MCF 10A (cell line): Measurements from ENCODE around the gene DDX54. TPM values are rescaled to one million over a fixed set of nuclear protein-coding genes. Genes with fewer than 3 reads are reported as not detected.

ENCODE experiments used
- BruUV-seq: library from RNA; stranded (reverse); fragments of 400-500 nt; replicated peaks from 2 replicates; lab custom pipeline; 2021; lab: Mats Ljungman, UMichigan
- CTCF ChIA-PET: fragments of 300-600 bp; sonication (Branson Sonifier 250); formaldehyde crosslinking; extraction: SDS; loops from one replicate; lab custom pipeline; 2021; ENCODE audit warnings: antibody characterized with exemption, inconsistent platforms; lab: Yijun Ruan, JAX
- POLR2A ChIA-PET: fragments of 300-600, 350-650 bp; sonication (Branson Sonifier 250); formaldehyde crosslinking; extraction: SDS; loops from one replicate; lab custom pipeline; 2020; ENCODE audit warnings: antibody characterized with exemption, inconsistent platforms; lab: Yijun Ruan, JAX
- DNase-seq: peaks from one replicate; pipeline ENCODE4 v3.0.0-alpha.2; 2018; ENCODE audit not compliant: unreplicated experiment
- H3K27ac Mint-ChIP-seq: one replicate; pipeline ENCODE4 v1.8.0; 2022; ENCODE audit warnings: mild to moderate bottlenecking, low read depth, mixed read lengths; ENCODE audit not compliant: unreplicated experiment
- H3K27me3 Mint-ChIP-seq: one replicate; pipeline ENCODE4 v1.8.0; 2022; ENCODE audit warnings: mixed read lengths; ENCODE audit not compliant: insufficient read depth, unreplicated experiment
- H3K36me3 Mint-ChIP-seq: one replicate; pipeline ENCODE4 v1.8.0; 2022; ENCODE audit warnings: mild to moderate bottlenecking, moderate library complexity, mixed read lengths; ENCODE audit not compliant: insufficient read depth, unreplicated experiment
- H3K4me1 Mint-ChIP-seq: one replicate; pipeline ENCODE4 v1.8.0; 2022; ENCODE audit warnings: mixed read lengths; ENCODE audit not compliant: insufficient read depth, unreplicated experiment
- H3K4me3 Mint-ChIP-seq: one replicate; pipeline ENCODE4 v1.8.0; 2022; ENCODE audit warnings: mild to moderate bottlenecking, moderate library complexity, mixed read lengths; ENCODE audit not compliant: unreplicated experiment
- H3K9me3 Mint-ChIP-seq: one replicate; pipeline ENCODE4 v1.8.0; 2022; ENCODE audit warnings: mixed read lengths; ENCODE audit not compliant: unreplicated experiment
- CTCF ChIP-seq: fragments of 200-600 bp; IDR thresholded peaks from one replicate; pipeline ENCODE4 v1.8.0; 2022; ENCODE audit warnings: antibody characterized with exemption, mild to moderate bottlenecking; ENCODE audit not compliant: unreplicated experiment
- intact Hi-C: fragments of 100-400 bp; cut with micrococcal nuclease; formaldehyde crosslinking; loops from 2 replicates; pipeline ENCODE4 v1.14.1; 2022
- total RNA-seq: library from RNA; stranded (reverse); gene quantifications from 2 replicates; pipeline ENCODE4 v1.2.3, GENCODE V29; 2022

Gene DDX54
- total RNA-seq, 1 experiment from 2014 or later: 75.8 TPM

- no TSS peak for BruUV-seq
- H3K4me3 Mint-ChIP-seq: no peak overlapping the region
- H3K9me3 Mint-ChIP-seq: no peaks in the 10 kb centered on the region
- H3K36me3 Mint-ChIP-seq: peaks cover 76% of the 10 kb centered on the region
- no peak overlapping the region for H3K27ac Mint-ChIP-seq
- no peak for DNase-seq
- ChIA-PET POLR2A (no interaction called here), CTCF (interaction anchor here (0.7 to 9.7 kb wide), 5 partner anchors 18 to 176 kb away, joined by 3 to 131 read pairs (median 3); no protein-coding TSS in a partner anchor)
- intact Hi-C loops: no loop called here
- H3K27me3 Mint-ChIP-seq: no peaks in the 10 kb centered on the region
- H3K4me1 Mint-ChIP-seq: peaks cover 5% of the 10 kb centered on the region
- no peak for TF ChIP-seq CTCF
Measured at GRCh38 chr12:113179023-113179422, 6.3 kb downstream of the DDX54 start.

GRCh38 chr12:113174461-113175384 is 10.6 kb downstream of the DDX54 start:
- ChIA-PET POLR2A (interaction anchor here (0.7 to 4.1 kb wide), 3 partner anchors 11 to 137 kb away, joined by 3 to 25 read pairs (median 3); partner anchors contain the start of genes DDX54, RITA1 and TPCN1), CTCF (interaction anchor here (0.6 to 9.7 kb wide), 32 partner anchors 9 to 763 kb away, joined by 3 to 131 read pairs (median 3); partner anchors contain the start of gene CFAP73)
- intact Hi-C loops: loop anchor here (1.0 kb wide), 2 partner anchors 126 to 181 kb away; no protein-coding TSS in a partner anchor
- Mint-ChIP-seq H3K27me3 (no peaks in the 10 kb centered on the region), H3K4me3 (no peak overlapping the region), H3K36me3 (peaks cover 96% of the 10 kb centered on the region), H3K4me1 (peaks cover 5% of the 10 kb centered on the region), H3K9me3 (no peaks in the 10 kb centered on the region), H3K27ac (peak overlapping the region; percentile 14)
- peak; percentile 67 for DNase-seq
- no TSS peak for BruUV-seq
- TF ChIP-seq CTCF: peak; percentile 96

GRCh38 chr12:113173081-113173698 is 12.1 kb downstream of the DDX54 start:
- no peak overlapping the region for H3K4me3 Mint-ChIP-seq
- intact Hi-C loops: no loop called here
- no peak overlapping the region for H3K27ac Mint-ChIP-seq
- H3K9me3 Mint-ChIP-seq: no peaks in the 10 kb centered on the region
- H3K4me1 Mint-ChIP-seq: peaks cover 5% of the 10 kb centered on the region
- peaks cover 95% of the 10 kb centered on the region for H3K36me3 Mint-ChIP-seq
- CTCF ChIA-PET: interaction anchor here (0.6 to 9.7 kb wide), 19 partner anchors 9 to 691 kb away, joined by 3 to 131 read pairs (median 5); no protein-coding TSS in a partner anchor
- DNase-seq: no peak
- H3K27me3 Mint-ChIP-seq: no peaks in the 10 kb centered on the region
- no TSS peak for BruUV-seq
- POLR2A ChIA-PET: interaction anchor here (1.0 kb wide), 1 partner anchor 135 kb away, joined by 3 read pairs; no protein-coding TSS in a partner anchor
- no peak for TF ChIP-seq CTCF
